HEK293 (cell line): Measurements from ENCODE around the gene NOP9.

ENCODE experiments used
- CTCF ChIA-PET: fragments of 350-600 bp; formaldehyde crosslinking; extraction: SDS; loops from one replicate; lab custom pipeline; 2021; ENCODE audit warnings: antibody characterized with exemption; lab: Yijun Ruan, JAX
- POLR2A ChIA-PET: fragments of 300-600 bp; formaldehyde crosslinking; extraction: SDS; loops from one replicate; lab custom pipeline; 2020; ENCODE audit warnings: antibody characterized with exemption, inconsistent platforms; lab: Yijun Ruan, JAX
- H3K27ac ChIP-seq: fragments of 200-500 bp; sonication (Bioruptor generic); 2 replicates; pipeline ENCODE4 v1.5.1; 2014; ENCODE audit warnings: low read depth, low read length, control low read depth, inconsistent platforms; ENCODE audit errors: extremely low read depth
- H3K36me3 ChIP-seq, 2 experiments: fragments of 200-500 bp in 1 of 2; sonication (Bioruptor generic) in 1 of 2; 1 replicate in 1 of 2; 2 replicates in 1 of 2; pipeline ENCODE4 v1.5.1; 2014 to 2017; ENCODE audit warnings: inconsistent platforms in 2 of 2, low read length in 2 of 2; ENCODE audit not compliant: control insufficient read depth in 2 of 2, insufficient read depth in 1 of 2
- H3K4me1 ChIP-seq: fragments of 200-500 bp; sonication (Bioruptor generic); 2 replicates; pipeline ENCODE4 v1.5.1; 2014; ENCODE audit warnings: mild to moderate bottlenecking, low read length, inconsistent platforms; ENCODE audit not compliant: control insufficient read depth, insufficient read depth
- H3K4me3 ChIP-seq: 2 replicates; pipeline ENCODE4 v1.5.1; 2011; ENCODE audit warnings: low read depth, mild to moderate bottlenecking, control low read depth, low read length, moderate library complexity
- H3K9me3 ChIP-seq: fragments of 200-500 bp; sonication (Bioruptor generic); 2 replicates; pipeline ENCODE4 v1.5.1; 2014; ENCODE audit warnings: low read depth, low read length, inconsistent platforms; ENCODE audit not compliant: control insufficient read depth, insufficient read depth
- HOXC10 ChIP-seq: sonication (generic); formaldehyde crosslinking; IDR thresholded peaks from 2 replicates; pipeline ENCODE4 v1.8.1; 2023; ENCODE audit warnings: mild to moderate bottlenecking, missing genetic modification reagents
- REPIN1 ChIP-seq: fragments of 450-650 bp; formaldehyde crosslinking; IDR thresholded peaks from 2 replicates; pipeline ENCODE4 v1.5.1; 2017; ENCODE audit warnings: missing biosample characterization, missing genetic modification characterization, low read depth
- ZNF2 ChIP-seq: fragments of 450-650 bp; formaldehyde crosslinking; IDR thresholded peaks from 2 replicates; pipeline ENCODE4 v1.5.1; 2016; ENCODE audit warnings: missing biosample characterization, missing genetic modification characterization
- ZNF548 ChIP-seq: fragments of 450-650 bp; formaldehyde crosslinking; IDR thresholded peaks from 2 replicates; pipeline ENCODE4 v1.5.1; 2016; ENCODE audit warnings: missing biosample characterization, missing genetic modification characterization
- ZNF629 ChIP-seq: fragments of 450-650 bp; formaldehyde crosslinking; IDR thresholded peaks from 2 replicates; pipeline ENCODE4 v1.5.1; 2017; ENCODE audit warnings: missing biosample characterization, missing genetic modification characterization
- ZNF747 ChIP-seq: fragments of 450-650 bp; formaldehyde crosslinking; IDR thresholded peaks from 2 replicates; pipeline ENCODE4 v1.5.1; 2016; ENCODE audit warnings: missing biosample characterization, missing genetic modification characterization
- ZNF830 ChIP-seq: fragments of 450-650 bp; IDR thresholded peaks from 2 replicates; pipeline ENCODE4 v1.5.0; 2018; ENCODE audit warnings: missing biosample characterization, missing genetic modification characterization, low read depth, mild to moderate bottlenecking, moderate library complexity
- TF ChIP-seq, protein P1 (sequence below): fragments of 450-650 bp; formaldehyde crosslinking; IDR thresholded peaks from 2 replicates; pipeline ENCODE4 v1.5.1; 2016; ENCODE audit warnings: missing biosample characterization, missing genetic modification characterization
- TF ChIP-seq, protein P2 (sequence below): fragments of 450-650 bp; formaldehyde crosslinking; IDR thresholded peaks from 2 replicates; pipeline ENCODE4 v1.5.1; 2016; ENCODE audit warnings: missing biosample characterization, missing genetic modification characterization, low read depth
- TF ChIP-seq, protein P3 (sequence below): fragments of 450-650 bp; formaldehyde crosslinking; conservative IDR thresholded peaks from 2 replicates; pipeline ENCODE4 v1.5.1; 2016; ENCODE audit warnings: low read depth, missing biosample characterization, missing genetic modification characterization
- TF ChIP-seq, protein P4 (sequence below): fragments of 450-650 bp; formaldehyde crosslinking; IDR thresholded peaks from 2 replicates; pipeline ENCODE4 v1.5.1; 2016; ENCODE audit warnings: missing biosample characterization, missing genetic modification characterization
- TF ChIP-seq, protein P5 (sequence below): fragments of 450-650 bp; formaldehyde crosslinking; conservative IDR thresholded peaks from 2 replicates; pipeline ENCODE4 v1.5.1; 2016; ENCODE audit warnings: low read depth, missing biosample characterization, missing genetic modification characterization
- TF ChIP-seq, protein P6 (sequence below): IDR thresholded peaks from 2 replicates; pipeline ENCODE4 v1.6.1; 2011; ENCODE audit warnings: mild to moderate bottlenecking, low read depth, low read length, borderline replicate concordance
- TF ChIP-seq, protein P7 (sequence below): fragments of 450-650 bp; formaldehyde crosslinking; IDR thresholded peaks from 2 replicates; pipeline ENCODE4 v1.5.1; 2016; ENCODE audit warnings: missing biosample characterization, missing genetic modification characterization, borderline replicate concordance

The NOP9 gene

DNA sequence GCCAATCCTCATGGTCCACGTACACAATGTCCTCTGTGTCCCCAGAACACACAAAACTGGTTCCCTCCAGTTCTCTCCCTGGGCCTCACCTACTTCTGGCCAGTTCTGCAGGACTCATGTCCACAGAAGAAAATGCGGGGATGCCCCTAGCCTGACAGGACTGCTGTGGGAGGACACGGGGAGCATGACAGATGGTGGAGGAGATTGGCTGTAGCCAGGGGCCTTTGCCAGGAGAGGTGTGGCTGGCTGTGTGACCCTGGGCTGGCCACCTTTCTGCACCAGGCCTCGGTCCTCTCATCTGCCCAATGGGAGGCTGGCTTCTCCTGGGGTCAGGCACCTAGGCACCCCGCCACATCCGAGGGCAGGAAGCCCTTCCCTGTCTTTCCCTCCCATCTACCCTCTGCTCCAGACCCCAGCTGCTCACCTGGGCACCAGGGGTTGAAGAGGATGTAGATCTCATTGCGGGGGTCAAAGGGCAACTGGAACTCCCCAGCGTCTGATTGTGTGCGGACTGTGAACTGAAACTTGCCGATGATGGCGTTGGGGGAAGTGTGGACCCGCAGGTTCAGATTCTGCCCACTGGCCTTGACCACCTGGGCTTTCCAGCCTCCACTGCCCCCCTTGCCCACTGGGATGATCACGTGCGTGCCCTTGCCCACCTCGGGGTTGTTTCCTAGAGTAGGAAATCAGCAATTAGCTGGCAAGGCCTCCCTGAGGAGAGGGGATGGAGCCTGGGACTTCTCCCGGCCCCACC, 39.4 kb upstream of the NOP9 start (continued):
- TF ChIP-seq, protein P1, sequence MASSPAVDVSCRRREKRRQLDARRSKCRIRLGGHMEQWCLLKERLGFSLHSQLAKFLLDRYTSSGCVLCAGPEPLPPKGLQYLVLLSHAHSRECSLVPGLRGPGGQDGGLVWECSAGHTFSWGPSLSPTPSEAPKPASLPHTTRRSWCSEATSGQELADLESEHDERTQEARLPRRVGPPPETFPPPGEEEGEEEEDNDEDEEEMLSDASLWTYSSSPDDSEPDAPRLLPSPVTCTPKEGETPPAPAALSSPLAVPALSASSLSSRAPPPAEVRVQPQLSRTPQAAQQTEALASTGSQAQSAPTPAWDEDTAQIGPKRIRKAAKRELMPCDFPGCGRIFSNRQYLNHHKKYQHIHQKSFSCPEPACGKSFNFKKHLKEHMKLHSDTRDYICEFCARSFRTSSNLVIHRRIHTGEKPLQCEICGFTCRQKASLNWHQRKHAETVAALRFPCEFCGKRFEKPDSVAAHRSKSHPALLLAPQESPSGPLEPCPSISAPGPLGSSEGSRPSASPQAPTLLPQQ (tag by site-specific recombination): no peak
- TF ChIP-seq, protein P2, sequence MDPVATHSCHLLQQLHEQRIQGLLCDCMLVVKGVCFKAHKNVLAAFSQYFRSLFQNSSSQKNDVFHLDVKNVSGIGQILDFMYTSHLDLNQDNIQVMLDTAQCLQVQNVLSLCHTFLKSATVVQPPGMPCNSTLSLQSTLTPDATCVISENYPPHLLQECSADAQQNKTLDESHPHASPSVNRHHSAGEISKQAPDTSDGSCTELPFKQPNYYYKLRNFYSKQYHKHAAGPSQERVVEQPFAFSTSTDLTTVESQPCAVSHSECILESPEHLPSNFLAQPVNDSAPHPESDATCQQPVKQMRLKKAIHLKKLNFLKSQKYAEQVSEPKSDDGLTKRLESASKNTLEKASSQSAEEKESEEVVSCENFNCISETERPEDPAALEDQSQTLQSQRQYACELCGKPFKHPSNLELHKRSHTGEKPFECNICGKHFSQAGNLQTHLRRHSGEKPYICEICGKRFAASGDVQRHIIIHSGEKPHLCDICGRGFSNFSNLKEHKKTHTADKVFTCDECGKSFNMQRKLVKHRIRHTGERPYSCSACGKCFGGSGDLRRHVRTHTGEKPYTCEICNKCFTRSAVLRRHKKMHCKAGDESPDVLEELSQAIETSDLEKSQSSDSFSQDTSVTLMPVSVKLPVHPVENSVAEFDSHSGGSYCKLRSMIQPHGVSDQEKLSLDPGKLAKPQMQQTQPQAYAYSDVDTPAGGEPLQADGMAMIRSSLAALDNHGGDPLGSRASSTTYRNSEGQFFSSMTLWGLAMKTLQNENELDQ (tag by site-specific recombination): no peak
- TF ChIP-seq HOXC10 (CRISPR knock-in tag) (no peak), REPIN1 (tag by site-specific recombination) (no peak), ZNF2 (tag by site-specific recombination) (no peak)
- TF ChIP-seq, protein P3, sequence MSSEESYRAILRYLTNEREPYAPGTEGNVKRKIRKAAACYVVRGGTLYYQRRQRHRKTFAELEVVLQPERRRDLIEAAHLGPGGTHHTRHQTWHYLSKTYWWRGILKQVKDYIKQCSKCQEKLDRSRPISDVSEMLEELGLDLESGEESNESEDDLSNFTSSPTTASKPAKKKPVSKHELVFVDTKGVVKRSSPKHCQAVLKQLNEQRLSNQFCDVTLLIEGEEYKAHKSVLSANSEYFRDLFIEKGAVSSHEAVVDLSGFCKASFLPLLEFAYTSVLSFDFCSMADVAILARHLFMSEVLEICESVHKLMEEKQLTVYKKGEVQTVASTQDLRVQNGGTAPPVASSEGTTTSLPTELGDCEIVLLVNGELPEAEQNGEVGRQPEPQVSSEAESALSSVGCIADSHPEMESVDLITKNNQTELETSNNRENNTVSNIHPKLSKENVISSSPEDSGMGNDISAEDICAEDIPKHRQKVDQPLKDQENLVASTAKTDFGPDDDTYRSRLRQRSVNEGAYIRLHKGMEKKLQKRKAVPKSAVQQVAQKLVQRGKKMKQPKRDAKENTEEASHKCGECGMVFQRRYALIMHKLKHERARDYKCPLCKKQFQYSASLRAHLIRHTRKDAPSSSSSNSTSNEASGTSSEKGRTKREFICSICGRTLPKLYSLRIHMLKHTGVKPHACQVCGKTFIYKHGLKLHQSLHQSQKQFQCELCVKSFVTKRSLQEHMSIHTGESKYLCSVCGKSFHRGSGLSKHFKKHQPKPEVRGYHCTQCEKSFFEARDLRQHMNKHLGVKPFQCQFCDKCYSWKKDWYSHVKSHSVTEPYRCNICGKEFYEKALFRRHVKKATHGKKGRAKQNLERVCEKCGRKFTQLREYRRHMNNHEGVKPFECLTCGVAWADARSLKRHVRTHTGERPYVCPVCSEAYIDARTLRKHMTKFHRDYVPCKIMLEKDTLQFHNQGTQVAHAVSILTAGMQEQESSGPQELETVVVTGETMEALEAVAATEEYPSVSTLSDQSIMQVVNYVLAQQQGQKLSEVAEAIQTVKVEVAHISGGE (tag by site-specific recombination): no peak
- TF ChIP-seq, protein P4, sequence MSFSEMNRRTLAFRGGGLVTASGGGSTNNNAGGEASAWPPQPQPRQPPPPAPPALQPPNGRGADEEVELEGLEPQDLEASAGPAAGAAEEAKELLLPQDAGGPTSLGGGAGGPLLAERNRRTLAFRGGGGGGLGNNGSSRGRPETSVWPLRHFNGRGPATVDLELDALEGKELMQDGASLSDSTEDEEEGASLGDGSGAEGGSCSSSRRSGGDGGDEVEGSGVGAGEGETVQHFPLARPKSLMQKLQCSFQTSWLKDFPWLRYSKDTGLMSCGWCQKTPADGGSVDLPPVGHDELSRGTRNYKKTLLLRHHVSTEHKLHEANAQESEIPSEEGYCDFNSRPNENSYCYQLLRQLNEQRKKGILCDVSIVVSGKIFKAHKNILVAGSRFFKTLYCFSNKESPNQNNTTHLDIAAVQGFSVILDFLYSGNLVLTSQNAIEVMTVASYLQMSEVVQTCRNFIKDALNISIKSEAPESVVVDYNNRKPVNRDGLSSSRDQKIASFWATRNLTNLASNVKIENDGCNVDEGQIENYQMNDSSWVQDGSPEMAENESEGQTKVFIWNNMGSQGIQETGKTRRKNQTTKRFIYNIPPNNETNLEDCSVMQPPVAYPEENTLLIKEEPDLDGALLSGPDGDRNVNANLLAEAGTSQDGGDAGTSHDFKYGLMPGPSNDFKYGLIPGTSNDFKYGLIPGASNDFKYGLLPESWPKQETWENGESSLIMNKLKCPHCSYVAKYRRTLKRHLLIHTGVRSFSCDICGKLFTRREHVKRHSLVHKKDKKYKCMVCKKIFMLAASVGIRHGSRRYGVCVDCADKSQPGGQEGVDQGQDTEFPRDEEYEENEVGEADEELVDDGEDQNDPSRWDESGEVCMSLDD: no peak

DNA sequence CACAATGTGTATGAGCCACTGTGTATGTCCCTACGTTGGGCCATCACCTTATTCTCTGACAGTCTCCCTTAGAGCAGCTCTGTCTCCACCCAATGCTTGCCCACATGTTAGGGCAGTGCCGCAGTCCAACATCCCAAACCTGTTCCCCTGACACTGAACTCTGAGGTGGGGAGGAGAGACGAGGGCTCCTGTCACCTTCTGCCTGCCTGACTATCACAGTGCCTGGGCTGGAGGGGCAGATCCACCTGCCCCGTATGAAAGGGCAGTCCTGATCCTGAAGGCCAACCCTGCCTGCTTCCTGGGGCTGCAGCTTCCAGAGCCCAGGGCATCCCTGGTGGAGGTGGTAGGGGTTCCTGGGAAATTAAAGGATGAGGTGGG, 38.9 kb upstream of the NOP9 start:
- Histone ChIP-seq H3K4me1 (no peaks in the 10 kb centered on the region), H3K27ac (no peak overlapping the region), H3K4me3 (no peak overlapping the region), H3K9me3 (no peaks in the 10 kb centered on the region), H3K36me3 (peaks cover 0 to 6% of the 10 kb centered on the region in 2 experiments; a peak in 1 of 3 replicates)
- ChIA-PET POLR2A (interaction anchor here (3.6 kb wide), 1 partner anchor 10 kb away, joined by 16 read pairs; the partner anchor contains the start of gene RABGGTA), CTCF (no interaction called here)
- TF ChIP-seq, protein P5, sequence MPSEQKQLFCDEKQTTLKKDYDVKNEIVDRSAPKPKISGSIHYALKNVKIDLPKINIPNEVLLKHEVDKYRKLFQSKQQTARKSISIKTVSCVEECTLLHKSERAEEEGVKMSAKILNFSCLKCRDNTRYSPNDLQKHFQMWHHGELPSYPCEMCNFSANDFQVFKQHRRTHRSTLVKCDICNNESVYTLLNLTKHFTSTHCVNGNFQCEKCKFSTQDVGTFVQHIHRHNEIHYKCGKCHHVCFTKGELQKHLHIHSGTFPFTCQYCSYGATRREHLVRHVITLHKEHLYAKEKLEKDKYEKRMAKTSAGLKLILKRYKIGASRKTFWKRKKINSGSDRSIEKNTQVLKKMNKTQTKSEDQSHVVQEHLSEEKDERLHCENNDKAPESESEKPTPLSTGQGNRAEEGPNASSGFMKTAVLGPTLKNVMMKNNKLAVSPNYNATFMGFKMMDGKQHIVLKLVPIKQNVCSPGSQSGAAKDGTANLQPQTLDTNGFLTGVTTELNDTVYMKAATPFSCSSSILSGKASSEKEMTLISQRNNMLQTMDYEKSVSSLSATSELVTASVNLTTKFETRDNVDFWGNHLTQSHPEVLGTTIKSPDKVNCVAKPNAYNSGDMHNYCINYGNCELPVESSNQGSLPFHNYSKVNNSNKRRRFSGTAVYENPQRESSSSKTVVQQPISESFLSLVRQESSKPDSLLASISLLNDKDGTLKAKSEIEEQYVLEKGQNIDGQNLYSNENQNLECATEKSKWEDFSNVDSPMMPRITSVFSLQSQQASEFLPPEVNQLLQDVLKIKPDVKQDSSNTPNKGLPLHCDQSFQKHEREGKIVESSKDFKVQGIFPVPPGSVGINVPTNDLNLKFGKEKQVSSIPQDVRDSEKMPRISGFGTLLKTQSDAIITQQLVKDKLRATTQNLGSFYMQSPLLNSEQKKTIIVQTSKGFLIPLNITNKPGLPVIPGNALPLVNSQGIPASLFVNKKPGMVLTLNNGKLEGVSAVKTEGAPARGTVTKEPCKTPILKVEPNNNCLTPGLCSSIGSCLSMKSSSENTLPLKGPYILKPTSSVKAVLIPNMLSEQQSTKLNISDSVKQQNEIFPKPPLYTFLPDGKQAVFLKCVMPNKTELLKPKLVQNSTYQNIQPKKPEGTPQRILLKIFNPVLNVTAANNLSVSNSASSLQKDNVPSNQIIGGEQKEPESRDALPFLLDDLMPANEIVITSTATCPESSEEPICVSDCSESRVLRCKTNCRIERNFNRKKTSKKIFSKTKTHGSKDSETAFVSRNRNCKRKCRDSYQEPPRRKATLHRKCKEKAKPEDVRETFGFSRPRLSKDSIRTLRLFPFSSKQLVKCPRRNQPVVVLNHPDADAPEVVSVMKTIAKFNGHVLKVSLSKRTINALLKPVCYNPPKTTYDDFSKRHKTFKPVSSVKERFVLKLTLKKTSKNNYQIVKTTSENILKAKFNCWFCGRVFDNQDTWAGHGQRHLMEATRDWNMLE (tag by site-specific recombination): no peak
- TF ChIP-seq, protein P6, sequence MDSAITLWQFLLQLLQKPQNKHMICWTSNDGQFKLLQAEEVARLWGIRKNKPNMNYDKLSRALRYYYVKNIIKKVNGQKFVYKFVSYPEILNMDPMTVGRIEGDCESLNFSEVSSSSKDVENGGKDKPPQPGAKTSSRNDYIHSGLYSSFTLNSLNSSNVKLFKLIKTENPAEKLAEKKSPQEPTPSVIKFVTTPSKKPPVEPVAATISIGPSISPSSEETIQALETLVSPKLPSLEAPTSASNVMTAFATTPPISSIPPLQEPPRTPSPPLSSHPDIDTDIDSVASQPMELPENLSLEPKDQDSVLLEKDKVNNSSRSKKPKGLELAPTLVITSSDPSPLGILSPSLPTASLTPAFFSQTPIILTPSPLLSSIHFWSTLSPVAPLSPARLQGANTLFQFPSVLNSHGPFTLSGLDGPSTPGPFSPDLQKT: no peak
- TF ChIP-seq ZNF548 (tag by site-specific recombination): no peak
- no peak for TF ChIP-seq ZNF747 (tag by site-specific recombination)
- TF ChIP-seq, protein P7, sequence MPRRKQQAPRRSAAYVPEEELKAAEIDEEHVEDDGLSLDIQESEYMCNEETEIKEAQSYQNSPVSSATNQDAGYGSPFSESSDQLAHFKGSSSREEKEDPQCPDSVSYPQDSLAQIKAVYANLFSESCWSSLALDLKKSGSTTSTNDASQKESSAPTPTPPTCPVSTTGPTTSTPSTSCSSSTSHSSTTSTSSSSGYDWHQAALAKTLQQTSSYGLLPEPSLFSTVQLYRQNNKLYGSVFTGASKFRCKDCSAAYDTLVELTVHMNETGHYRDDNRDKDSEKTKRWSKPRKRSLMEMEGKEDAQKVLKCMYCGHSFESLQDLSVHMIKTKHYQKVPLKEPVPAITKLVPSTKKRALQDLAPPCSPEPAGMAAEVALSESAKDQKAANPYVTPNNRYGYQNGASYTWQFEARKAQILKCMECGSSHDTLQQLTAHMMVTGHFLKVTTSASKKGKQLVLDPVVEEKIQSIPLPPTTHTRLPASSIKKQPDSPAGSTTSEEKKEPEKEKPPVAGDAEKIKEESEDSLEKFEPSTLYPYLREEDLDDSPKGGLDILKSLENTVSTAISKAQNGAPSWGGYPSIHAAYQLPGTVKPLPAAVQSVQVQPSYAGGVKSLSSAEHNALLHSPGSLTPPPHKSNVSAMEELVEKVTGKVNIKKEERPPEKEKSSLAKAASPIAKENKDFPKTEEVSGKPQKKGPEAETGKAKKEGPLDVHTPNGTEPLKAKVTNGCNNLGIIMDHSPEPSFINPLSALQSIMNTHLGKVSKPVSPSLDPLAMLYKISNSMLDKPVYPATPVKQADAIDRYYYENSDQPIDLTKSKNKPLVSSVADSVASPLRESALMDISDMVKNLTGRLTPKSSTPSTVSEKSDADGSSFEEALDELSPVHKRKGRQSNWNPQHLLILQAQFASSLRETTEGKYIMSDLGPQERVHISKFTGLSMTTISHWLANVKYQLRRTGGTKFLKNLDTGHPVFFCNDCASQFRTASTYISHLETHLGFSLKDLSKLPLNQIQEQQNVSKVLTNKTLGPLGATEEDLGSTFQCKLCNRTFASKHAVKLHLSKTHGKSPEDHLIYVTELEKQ (tag by site-specific recombination): no peak
- TF ChIP-seq ZNF629 (tag by site-specific recombination): no peak
- no peak for TF ChIP-seq ZNF830
